GM12864 (cell line): ENCODE data around the gene PLAAT2.
"Not testable (repeated sequence)": the region's sequence is repeated elsewhere in the genome, so short reads cannot be mapped to it uniquely, and the experiment has no call there.

ENCODE experiments used
- DNase-seq: peaks from one replicate; pipeline ENCODE4 v3.0.0-alpha.2; 2011; ENCODE audit warnings: low read depth
- H3K4me3 ChIP-seq: 2 replicates; pipeline ENCODE4 v1.5.1; 2011; ENCODE audit warnings: mild to moderate bottlenecking, low read depth, low read length, control low read depth
- TF ChIP-seq, protein P1 (sequence below): IDR thresholded peaks from 2 replicates; pipeline ENCODE4 v1.5.1; 2011; ENCODE audit warnings: low read depth, mild to moderate bottlenecking, moderate library complexity, low read length, control low read depth, inconsistent platforms; ENCODE audit errors: missing control alignments

Gene PLAAT2

DNA sequence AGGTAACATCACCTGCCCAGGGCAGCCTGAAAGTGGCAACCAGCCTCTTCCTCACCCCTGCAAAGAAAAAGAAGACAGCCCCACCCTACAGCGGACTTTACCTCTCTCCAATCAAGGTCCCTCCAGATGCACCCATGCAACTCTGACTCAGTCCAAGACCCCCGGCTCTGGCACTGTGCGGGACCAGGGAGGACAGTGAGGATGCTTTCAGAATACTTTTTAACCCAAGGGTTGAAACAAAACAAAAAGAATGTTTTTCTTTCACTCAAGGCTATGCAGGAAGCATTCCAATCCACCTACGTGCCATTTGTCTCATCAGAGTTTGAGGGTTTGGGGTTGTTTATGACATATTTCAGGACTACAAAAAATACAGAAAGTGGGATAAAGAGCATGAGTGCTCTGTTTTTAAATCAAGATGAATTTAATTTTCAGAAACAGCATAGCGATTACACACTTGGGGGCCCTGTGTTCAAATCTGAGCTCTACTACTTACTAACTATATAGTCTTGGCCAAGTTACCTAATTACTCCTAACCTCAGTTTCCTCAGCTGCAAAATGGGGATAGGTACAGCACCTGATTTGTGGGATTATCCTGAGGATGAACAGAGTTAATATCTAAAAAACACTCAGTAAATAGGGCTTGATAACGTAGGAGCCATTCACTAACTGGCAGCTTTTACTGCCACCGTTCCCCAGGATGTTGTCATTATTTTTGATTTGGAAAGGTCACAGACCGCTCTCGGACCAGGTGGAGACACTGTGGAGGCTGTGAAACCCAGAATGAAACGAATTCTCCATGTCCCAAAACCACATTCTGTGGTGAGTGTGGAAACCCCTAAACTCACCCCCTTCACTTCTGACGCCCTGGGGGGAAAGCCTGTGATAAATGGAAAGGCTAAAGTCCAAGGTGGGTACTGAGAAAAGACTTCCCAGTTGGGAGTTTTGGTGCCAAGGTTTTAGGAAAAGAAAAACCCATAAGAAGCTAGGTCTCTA lies 45.5 kb upstream of the PLAAT2 start:
- DNase-seq = no peak
- H3K4me3 ChIP-seq = no peak overlapping the region
- TF ChIP-seq, protein P1, sequence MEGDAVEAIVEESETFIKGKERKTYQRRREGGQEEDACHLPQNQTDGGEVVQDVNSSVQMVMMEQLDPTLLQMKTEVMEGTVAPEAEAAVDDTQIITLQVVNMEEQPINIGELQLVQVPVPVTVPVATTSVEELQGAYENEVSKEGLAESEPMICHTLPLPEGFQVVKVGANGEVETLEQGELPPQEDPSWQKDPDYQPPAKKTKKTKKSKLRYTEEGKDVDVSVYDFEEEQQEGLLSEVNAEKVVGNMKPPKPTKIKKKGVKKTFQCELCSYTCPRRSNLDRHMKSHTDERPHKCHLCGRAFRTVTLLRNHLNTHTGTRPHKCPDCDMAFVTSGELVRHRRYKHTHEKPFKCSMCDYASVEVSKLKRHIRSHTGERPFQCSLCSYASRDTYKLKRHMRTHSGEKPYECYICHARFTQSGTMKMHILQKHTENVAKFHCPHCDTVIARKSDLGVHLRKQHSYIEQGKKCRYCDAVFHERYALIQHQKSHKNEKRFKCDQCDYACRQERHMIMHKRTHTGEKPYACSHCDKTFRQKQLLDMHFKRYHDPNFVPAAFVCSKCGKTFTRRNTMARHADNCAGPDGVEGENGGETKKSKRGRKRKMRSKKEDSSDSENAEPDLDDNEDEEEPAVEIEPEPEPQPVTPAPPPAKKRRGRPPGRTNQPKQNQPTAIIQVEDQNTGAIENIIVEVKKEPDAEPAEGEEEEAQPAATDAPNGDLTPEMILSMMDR = no peak

DNA sequence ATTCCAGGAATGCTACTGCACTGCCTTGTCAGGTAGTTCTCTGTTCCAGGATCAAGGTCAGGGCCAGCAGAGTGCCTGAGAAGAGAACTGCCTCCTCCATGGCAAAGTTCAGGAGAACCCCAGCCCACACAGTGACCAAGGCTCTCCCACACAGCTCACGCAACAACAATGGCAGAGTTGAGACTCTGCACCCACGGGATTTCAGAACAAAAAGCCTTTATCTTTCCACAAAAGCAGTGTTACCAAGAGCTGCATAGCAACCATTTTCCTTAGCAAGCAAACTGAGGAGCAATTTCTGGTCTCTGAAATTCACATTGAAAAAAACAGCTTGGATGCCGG lies 40.0 kb upstream of the PLAAT2 start:
- H3K4me3 ChIP-seq = no peak overlapping the region
- no peak for DNase-seq
- TF ChIP-seq, protein P1 = no peak

DNA sequence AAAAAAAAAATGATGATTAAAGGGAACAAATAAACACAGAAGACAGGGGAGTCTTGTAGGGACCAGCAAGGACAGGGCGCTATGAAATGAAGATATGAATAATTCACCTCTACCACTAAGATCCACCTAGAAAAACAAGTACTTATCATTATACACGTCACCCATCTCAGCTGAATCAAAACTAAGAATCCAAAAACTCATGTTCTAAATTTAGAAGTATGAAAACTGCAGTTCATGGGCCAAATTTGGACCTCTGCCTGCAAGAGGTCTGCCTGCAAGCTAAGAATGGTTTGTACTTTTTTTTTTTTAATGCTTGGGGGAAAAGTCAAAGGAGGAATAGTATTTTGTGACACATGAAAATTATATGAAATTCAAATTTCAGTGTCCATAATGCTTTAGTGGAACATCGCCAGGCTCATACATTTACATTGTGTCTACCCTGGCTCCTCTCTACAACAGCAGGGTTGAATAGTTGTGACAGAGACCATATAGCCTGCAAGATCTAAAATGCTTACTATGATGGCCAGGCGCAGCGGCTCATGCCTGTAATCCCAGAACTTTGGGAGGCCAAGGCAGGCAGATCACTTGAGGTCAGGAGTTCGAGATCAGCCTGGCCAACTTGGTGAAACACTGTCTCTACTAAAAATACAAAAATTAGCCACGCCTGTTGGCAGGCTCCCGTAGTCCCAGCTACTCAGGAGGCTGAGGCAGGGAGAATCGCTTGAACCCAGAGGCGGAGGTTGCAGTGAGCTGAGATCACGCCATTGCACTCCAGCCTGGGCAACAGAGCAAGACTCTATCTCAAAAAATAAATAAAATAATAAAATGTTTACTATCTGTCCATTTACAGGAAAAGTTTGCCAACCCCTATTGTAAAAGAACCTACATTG lies 39.4 kb upstream of the PLAAT2 start:
- H3K4me3 ChIP-seq, DNase-seq: not testable (repeated sequence)

DNA sequence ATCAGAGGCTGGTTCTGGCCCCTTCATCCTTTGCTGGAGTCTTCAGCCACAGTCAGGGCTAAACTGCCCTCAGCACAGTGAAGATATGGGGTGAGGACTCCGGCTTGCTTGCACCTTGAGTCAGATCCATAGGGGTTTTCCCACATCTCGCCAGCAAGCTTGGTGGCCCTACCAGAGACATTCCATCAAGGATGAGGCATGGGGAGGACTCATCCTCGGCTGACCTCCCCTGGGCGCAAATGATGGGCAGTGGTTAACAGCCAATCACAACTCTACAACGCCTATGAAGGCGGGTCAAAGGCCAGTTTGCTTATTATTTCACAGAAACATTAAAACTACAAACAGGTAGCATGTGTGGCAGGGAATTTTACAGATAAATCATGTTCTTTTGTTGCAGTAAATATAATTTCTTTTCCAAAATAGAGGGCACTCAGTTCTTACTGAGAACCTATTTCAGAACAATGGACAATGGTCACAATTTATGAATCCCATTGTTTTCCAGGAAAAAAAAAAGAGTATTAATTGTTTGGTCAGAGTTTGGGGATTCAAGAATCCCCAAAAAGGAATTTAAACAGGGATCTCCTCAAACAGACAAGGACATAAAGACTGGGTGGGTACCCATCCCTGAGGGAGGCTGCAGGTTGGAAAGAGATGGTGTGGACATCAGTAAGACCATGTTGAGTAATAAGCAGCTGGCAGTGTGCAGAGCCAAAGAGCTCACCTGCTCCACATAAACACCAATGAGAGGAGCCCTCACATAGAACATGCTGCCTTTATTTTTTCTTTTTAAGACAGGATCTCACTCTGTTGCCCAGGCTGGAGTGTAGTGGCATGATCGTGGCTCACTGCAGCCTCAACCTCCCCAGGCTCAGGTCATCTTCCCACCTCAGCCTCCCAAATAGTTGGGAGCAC lies 36.3 kb upstream of the PLAAT2 start:
- DNase-seq = no peak
- TF ChIP-seq, protein P1 = no peak
- no peak overlapping the region for H3K4me3 ChIP-seq

DNA sequence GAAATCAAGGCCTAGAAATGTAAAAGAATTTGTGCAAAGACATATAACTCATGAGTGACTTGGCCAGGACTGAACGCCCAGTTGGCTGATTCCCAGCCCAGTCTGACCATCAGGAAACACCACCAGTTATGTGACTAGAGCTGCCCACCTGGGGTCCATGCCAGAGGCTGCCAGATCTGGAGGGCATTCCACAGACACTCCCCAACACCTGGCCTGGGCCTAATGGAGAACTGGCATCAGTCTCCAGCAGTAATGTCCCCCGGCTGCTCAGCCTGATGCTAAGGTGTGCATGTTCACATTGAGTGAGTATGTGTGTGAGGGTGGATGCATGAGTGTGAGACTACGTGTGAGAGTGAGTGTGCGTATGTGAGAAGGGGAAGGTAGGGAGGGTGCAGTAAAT lies 35.4 kb upstream of the PLAAT2 start:
- no peak overlapping the region for H3K4me3 ChIP-seq
- DNase-seq = no peak
- TF ChIP-seq, protein P1 = no peak

DNA sequence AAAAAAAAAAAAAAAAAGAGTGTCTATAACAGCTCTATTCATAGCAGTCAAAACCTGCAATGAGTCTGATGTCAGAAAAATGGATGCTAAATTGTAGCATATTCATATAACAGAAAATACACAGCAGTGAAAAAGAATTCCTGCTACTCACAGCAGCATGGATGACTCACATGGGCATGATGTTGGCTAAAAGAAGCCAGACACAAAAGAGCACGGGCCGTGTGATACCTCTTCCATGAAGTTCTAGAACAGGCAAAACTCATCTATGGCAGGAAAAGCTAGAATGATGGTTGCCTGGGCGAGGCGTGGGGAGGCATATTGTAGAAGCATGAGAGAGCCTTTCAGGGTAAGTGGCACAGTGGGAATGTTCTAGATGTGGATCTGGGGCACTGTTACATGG lies 32.1 kb upstream of the PLAAT2 start:
- TF ChIP-seq, protein P1 = no peak
- DNase-seq = no peak

DNA sequence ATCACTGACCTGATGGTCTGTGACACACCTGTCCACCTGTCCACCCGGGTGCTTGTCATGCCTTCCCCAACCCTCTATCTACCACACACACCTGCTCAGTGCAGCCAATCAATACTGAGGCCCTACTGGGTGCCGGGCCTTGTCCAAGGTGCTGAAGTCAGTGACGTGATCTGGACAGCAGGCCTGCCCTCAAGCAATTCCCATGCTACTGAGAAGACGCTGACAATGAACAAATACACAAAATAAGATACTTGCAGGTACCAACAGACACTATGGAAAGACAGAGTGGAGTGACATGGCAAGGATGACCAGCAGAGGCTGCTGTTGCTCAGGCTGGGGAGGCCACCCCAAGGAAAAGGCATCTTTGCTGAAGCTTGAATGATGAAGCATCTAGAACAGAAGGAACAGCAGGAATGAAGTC lies 29.8 kb upstream of the PLAAT2 start:
- DNase-seq = no peak
- TF ChIP-seq, protein P1 = peak; percentile 79
- H3K4me3 ChIP-seq = no peak overlapping the region

More for the DNA sequence above, 32.1 kb upstream of the PLAAT2 start:
- no peak overlapping the region for H3K4me3 ChIP-seq
